Raji (cell line): Measurements from ENCODE around the gene ILK.

Source experiments
- POLR2A ChIP-seq: IDR thresholded peaks from 2 replicates; pipeline ENCODE4 v1.6.1; 2011; ENCODE audit warnings: low read depth, low read length, control low read depth; ENCODE audit not compliant: insufficient read depth

Gene ILK

GRCh38 chr11:6568191-6568918 lies 35.2 kb upstream of the ILK start:
- no peak for TF ChIP-seq POLR2A

- no peak for TF ChIP-seq POLR2A
Measured at GRCh38 chr11:6569706-6570105, 33.9 kb upstream of the ILK start.

GRCh38 chr11:6570691-6571427 lies 32.7 kb upstream of the ILK start:
- TF ChIP-seq POLR2A: no peak

GRCh38 chr11:6571434-6572008 lies 32.1 kb upstream of the ILK start:
- TF ChIP-seq POLR2A: no peak

- TF ChIP-seq POLR2A: no peak
Measured at GRCh38 chr11:6572215-6572614, 31.4 kb upstream of the ILK start.

- TF ChIP-seq POLR2A: no peak
Measured at GRCh38 chr11:6574816-6575715, 28.5 kb upstream of the ILK start.

- no peak for TF ChIP-seq POLR2A
Measured at GRCh38 chr11:6576471-6577373, 26.9 kb upstream of the ILK start.

- no peak for TF ChIP-seq POLR2A
Measured at GRCh38 chr11:6578134-6578533, 25.4 kb upstream of the ILK start.

- no peak for TF ChIP-seq POLR2A
Measured at GRCh38 chr11:6579681-6580080, 23.9 kb upstream of the ILK start.

GRCh38 chr11:6583584-6583983 lies 20.0 kb upstream of the ILK start:
- TF ChIP-seq POLR2A: no peak

GRCh38 chr11:6584528-6584927 lies 19.0 kb upstream of the ILK start:
- TF ChIP-seq POLR2A: no peak

GRCh38 chr11:6586434-6587359 lies 16.9 kb upstream of the ILK start:
- no peak for TF ChIP-seq POLR2A

- no peak for TF ChIP-seq POLR2A
Measured at GRCh38 chr11:6587360-6587953, 16.1 kb upstream of the ILK start.

- TF ChIP-seq POLR2A: no peak
Measured at GRCh38 chr11:6588018-6588417, 15.6 kb upstream of the ILK start.
